Right renal cortex interstitium (tissue), 3 donors: Measurements from ENCODE around the gene BRME1. TPM values are rescaled to one million over a fixed set of nuclear protein-coding genes. Genes with fewer than 3 reads are reported as not detected.

ENCODE experiments used
- DNase-seq, 3 donors: peaks; one replicate each; pipeline ENCODE4 v3.0.0-alpha.2; 2013; ENCODE audit warnings: low read depth in 3 of 3, low spot score in 2 of 3
- polyA plus RNA-seq, 3 donors: library from polyadenylated mRNA; unstranded; fragments of 120-200 nt; gene quantifications; one replicate each; pipeline ENCODE4 v1.2.1, GENCODE V29; 2013; ENCODE audit not compliant: insufficient read length in 3 of 3

The BRME1 gene
- polyA plus RNA-seq, 3 donors: 4.6 to 4.8 (median 4.7) TPM

DNA sequence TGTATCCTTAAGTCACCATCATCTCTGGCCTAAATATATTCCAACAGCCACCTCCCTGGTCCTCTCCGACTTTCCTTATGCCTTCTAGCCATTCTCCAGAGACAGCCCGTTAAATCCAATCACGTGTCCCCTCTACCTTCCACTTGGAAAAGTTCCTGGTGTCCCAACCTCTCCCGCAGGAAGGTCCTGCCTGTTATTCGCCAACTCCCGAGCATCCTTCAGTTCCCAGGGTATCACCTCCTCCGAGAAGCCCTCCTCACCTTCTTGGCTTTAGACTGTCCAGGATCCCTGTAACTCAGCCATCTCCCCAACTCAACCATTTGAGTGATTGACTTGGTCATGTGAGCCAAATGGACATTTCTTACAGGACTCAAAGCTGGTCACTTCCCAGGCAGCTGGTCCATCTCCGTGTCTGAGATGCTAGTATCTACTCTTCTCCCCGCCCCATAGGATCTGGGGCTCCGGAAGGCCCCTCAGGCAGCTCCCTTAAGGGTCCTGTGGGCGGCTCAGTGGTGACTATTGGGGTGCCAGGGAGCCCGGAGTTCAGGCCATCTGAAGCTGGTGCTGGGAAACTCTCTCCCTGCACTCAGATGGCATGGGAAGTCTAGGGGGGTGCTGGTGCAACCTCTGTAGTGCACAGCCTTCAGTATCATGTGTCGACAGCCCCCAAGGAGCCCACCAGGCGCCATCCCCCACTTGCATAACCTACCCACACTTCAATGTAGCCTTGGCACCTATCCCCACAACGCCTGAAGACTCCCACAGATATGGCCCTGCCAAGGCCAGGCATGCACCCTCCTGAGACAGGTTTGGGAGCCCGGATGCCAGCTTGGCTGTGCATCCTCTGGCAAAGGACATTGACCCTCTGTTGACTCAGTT lies 56.9 kb downstream of the BRME1 start:
- DNase-seq: no peak

DNA sequence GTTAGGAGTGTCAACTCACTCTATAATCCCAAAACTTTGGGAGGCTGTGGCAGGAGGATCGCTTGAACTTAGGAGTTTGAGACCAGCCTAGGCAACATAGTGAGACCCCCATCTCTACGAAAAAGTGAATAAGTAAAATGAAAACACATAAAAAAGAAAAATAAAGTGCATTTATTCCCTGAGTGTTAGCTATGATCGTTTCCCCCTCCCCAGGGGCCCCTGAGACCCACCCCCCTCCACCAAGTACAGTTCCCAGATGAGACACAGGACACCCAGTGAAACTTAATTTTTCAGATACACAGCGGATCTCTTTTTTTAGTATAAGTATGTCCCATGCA lies 57.6 kb downstream of the BRME1 start:
- DNase-seq: no peak

DNA sequence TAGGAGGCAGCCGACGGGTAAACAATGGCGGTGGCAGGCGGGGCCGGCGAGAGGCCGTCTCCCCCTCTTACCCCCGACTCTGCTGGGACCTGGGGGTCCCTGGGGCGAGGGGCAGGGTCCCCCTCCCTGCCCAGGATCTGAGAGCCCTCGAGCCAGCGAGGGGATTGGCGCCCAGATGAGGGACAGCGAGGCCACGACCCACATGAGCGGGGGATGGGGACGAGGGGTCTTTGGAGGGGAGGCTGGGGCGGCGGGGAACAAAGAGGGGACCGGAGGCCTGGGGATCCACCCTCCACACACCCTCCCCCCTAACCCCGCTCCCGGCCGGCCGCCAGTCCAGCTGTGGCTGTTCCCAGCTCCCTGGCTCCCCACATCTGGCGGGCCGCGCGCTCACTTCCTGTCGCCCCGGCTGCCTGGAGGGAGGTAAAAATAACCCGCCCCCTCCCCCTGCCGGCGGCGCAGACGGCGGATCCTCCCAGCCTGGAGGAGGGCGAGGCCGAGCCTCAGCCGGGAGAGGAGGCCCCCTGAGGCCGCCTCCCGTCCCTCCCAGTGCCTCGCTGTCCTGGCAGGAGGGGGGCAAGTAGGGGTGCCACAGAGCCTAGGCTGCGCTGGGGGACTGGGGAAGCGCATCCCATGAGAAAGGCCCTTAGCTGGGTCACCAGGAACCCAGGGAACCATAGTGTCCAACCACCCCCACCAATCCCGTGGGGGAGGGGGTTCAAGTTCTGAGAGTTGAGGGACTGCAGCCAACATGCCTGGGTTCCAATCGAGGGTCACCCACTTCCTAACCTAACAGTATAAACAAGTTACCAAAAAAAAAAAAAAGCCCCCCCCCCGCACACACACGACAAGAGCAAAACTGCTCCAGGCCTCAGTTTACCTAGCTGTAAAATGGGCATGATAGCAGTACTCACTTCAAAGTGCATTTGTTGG lies 58.2 kb downstream of the BRME1 start:
- peak in 2 of 3 donors; percentile 83 to 88 for DNase-seq

DNA sequence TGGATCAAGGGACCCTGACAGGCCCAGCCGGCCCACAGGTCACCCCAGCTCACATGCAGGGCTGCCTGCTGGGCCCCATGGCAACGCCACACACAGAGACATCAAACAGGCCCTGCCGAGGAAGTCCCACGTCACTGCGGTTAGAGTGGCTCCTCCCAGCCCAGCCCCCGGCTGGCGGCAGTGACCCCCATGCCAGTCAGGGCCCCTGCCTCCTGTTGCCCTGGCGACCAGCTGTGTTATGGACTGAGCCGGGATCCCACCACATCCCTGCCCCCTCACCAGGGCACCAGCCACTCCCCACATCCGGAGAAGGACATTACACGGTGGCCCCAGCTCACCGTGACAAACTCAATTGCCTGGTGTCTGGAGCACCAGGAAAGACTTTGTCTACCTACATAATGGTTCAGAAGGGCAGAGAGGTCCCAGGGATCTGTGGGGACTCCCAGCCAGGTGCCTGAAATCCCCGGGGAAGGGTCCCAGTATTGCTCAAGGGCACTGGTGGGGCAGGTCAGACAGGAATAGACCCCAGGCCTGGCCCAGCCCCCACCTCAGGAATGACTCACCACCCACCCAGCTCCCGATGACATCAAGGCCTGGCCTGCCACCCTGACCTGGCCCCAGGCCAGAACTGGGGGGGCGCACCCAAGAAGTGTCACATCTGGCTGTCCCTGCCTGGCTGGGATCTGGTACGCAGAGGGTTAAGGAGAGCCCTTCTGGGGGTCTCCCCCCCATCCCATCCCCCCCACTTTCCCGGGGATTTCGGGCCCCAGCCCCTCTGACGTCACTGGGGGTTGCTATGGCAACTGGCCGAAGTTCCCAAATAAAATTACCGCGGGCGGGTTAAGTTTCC lies 59.1 kb downstream of the BRME1 start:
- DNase-seq: peak in 2 of 3 donors; percentile 87 to 91

DNA sequence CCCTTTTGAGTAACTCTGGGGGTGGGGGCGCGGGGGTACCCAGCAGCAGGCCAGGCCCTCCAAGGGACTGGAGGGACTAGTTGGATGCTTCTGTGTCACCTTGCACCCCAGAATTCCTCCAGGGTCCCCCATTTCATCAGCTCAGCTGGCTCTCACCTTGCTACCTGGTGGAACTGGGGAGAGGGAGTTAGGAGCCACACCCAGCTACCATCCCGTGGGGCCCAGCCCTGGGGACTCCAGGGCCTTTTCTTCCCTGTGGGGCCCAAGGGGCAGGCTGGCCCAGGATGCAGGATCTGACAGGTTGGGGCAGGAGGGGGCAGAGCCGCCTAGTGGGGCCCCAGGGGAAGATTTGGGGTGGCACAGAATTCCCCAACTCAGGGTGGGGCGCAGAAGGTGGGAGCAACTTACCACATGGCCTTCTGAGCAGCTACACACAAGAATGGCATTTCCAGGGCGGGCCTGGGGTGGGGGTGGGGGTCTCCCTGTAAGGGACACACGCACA lies 61.7 kb downstream of the BRME1 start:
- DNase-seq: no peak

DNA sequence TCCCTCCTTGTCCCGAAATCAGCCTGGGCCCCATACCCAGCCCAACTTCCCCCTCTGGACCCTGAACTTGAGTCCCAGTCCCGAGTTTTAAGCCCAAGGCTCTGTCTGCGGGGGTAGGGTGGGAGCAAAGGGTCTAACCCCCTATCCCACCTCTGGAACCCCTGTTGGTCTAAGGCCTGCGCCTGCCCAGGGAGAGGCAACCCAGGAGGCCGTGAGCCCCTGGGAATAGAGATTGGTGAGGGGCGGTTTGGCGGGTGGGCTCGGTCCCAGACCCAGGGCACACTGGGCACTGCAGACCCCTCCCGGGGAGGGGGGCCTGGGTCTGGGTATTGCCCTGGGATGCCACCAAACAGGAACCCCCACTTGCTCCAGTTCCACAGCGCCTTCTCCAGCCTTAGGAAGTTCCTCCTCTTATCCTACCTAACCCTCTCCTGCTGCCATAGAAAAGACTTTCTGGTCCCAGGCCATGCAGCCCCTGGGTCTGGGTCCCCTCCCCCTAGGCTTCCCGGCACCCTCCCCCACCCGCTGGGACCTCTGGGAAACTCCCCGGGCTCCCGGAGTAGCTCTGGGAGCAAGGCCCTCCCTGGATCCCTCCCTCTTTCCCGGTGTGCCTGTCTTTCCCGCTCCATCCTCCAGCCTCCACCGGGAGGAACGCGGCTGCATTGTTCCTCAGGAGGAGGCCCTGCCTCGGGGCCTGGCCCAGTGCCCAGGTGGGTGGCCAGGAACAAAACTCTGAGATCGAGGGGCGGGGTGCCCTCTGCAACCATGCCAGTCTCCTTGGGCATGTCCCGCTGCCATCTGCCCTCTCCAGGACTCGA lies 62.6 kb downstream of the BRME1 start:
- DNase-seq: no peak

DNA sequence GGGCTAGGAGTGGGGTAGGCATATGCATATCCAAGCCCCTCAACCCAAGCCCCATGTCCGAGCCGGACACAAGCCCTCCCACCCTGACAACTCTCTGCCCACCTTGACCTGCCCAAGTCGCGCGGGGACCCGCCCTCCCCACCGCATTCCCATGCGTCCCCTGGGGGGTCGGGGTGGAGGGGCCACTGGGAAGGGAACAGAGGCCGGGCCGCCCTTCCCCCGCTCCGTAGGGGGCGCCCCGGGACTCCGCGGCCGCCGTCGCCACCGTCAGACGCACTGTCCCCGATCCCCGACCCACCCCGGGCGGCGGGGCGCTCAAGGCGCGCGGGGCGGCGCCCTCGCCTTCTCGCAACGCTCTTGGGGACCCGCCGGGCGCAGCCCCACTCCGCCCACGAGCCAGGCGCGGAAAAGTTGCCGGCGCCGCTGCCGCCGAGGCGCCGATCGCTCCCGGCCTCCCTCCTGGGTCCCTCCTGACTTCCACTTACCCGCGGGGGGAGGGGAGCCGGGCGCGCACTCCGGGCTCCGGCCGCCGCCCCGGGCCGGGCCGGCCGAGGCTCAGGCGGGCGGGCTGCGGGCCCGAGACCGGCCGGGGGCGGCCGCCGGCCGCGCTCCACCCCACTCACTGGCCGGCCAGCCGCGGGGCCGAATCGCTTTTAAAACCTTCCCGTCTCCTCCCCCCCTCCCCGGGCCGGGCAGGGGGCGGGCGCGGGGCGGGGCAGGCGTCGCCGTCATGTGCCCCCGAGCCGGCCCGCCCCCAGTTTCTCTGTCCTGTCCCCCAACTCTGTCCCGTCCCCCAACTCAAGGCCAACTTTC lies 63.4 kb downstream of the BRME1 start:
- DNase-seq: no peak

DNA sequence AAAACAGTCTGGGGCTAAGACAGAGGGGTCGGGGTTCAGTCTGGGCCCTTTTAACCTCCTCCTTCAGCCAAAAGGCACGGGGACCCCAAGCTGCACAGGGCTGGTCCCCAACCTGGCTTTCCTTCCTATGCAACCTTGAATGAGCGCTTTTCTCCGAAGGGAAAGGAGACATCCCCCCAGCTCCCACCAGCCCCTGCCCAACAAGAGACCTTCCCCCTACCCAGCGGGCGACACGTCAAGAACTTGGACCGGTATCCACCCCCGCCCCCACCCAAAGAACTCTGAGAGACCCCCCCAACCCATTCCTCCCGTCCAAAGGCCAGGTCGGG lies 64.0 kb downstream of the BRME1 start:
- DNase-seq: no peak

DNA sequence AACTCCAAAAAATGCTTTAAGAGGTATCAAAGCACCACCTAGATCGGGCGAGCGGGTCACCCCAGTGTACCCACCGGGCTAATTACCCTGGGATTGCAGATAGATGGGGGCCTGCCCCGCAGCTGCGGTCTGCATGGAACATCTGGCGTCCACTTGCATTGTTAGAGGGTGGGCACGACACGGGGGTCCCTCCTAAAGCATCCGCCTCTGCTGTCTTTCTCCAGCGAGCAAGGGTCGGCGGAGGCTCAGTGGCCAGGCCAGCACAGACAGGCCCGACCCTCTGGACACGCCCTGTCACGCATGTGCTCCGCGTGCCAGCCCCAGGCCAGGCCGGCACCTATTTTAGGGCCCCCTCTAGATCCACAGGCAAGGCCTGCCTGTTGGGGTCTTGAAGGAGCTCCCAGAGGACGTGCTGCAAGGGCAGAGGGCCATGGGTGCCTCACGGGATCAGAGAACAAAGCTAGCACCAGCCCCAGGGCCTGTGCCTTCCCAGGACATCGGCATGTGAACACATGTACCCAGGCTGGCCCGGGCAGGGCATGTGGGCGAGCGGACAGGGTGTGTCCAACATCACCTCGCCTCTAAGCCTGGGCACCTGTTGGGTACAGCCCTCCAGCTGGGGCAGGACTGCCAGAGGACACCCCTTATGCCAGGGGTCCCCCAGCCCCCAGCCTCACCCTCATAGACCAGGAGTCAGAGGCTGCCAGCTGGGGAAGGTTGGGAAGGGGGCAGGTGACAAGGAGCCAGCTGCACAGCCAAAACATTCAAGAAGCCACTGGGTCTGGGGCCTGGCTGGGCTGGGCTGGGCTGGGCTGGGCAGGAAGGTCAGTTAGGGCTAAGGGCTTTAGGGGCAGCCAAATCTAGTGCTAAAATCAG lies 64.6 kb downstream of the BRME1 start:
- no peak for DNase-seq

DNA sequence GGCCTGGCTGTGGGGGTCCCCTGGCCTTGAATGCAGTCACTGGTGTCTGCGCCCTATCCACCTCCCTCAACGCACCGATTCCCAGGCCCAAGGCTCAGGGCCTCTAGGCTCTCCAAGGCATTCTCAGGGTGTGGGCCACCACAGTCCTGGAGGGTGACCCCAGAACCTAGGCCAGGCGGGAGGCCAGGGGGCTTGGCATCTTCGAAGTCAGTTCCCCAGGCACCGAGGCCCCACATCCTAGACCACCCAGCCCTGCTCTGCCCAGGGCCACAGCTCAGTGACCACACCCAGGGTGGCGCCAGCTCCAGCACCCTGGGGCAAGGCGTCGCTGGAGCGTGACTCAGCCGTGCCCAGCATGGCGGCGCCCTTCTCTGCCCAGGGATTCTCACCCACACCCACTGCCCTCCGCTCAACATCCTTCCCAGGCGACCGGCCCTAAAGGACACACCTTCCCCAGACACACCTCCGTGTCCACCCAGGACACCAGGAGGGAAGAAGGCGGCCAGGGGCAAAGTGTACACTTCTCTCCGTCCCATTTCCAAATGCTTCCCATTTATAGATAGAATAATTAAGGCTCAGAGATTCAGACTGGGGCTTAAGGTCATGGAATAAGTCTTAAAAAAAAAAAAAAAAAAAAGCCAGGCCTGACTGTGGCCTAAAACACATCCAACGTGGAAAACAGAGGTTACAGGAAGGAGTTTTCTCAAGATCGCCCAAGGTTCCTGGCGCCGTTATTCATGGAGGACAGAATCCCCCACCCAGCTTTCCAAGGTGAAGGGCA lies 65.4 kb downstream of the BRME1 start:
- DNase-seq: no peak

DNA sequence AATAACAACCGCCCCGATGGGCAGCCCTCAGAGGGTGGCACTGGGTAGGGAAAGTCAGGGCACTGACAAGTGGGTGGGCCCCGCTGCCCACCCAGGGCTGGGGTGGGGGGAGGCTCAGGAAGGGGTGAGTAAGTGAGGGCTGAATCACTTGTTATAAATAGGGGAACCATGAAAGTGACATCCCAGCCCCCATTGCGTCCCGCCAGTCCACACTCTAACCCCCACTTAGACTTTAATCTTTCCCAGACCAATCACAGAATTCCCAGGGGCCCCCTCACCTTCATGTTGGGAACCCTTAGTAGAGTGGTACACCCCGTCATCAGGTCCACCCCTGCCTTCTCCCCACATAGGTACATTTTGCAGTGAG lies 66.0 kb downstream of the BRME1 start:
- no peak for DNase-seq

DNA sequence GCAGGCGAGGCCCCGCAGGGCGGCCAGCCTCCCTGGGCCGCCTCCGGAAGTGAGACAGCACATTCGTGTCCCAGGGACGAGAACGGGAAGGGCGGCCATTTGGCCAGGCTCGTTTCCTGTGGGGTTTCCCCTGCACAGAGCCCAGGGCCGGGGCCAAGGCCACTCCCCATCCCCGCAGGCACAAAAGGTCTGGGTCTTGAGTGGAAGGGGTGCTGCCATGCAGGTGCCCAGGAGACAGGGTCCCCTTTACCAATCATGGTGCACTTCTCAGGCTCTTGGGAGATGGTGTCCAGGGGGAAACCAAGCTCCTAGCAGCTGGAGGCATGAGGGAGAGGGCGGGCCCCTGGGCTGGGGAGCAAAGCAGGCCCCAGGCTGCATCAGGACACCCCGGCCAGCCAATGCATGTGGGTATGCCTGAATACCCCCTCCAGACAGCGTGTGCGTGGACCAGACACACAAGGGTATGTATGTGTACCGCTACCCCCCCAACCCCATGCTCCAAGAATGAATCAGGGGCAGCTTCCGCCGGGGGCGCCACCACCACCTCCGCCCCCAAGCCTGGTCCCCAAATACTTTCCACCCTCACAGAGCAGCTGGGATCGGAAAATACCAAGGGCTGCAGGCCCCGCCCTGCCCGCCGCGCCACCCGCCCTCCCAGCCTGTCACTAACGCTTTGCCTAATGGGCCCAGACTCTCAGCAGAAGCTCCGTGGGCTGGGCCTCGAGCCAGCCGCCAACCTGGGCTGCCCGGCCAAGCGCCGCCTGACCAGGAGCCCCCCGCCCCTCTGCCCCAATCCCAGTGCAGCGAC lies 66.6 kb downstream of the BRME1 start:
- no peak for DNase-seq

DNA sequence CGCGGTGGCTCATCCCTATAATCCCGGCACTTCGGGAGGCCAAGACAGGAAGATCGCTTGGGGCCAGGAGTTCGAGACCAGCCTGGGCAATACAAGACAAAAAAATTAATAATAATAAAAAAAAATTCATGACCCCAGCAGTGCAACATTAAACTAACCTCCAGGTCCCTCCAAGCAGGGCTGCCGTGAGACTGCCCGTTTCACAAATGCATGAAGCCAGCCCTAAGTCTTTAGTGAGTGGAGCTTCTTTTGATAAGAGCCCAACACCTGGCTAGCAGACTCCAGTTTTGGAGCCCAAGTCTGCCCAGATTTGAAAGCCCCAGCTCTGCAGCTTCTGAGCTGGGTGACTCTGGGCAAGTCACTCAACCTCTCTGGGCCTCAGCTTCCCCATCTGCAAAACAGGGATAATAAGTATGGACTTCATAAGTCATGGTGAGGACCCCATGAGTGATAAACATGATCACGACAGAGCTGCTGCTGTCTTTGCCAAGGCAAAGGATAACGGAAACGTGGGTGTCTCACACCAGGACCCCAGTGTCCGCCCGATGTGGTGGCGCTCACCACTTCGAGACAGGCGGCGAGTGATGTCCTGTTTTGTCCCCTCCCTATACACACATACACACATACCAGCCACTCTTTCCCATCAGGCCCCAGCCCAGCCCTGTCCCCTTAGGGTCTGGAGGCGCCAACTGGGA lies 67.3 kb downstream of the BRME1 start:
- no peak for DNase-seq

DNA sequence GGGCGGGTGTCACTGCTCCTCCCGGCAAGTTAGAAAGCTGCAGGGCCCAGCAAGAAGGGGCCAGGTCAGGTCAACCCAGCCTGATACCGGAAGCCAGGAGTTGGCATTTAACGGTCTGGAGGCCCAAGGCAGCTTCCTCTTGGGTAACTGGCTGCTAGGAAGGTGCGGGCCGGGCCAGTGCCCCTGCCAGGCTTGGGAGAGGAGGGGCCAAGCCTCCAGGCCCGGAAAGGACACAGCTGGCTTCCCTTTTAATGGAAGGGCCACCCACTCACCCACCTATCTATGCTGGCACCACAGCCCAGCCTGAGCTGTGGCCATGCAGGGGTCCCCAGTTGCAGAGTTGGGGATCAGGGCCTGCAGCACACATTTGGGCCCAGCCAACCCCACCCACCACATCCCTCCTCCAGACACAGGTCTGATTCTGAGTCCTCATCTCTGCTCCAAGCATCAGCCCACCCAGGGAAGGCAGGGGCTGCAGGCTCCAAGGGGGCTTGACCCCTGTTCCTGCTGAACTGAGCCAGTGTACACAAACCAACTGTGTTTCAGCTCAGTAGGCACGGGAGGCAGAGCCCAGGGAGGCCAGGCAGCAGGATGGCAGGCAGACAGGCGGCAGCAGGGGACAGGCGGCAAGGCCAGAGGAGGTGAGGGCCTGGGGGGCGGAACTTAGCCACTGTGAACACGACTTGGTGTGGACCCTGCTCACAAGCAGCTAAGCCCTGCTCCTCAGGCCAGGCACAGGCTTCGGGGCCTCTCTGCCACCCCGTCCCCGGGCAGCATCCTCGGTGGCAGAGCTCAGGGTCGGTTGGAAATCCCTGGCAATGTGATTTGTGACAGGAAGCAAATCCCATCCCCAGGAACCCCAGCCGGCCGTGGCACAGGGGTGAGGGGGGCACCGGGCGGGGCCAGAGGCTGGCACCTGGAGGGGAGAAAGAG lies 69.9 kb downstream of the BRME1 start:
- DNase-seq: no peak
